Heart left ventricle (tissue), 16 donors: ENCODE data around the gene ZBTB18. TPM values are rescaled to one million over a fixed set of nuclear protein-coding genes. Genes with fewer than 3 reads are reported as not detected.
A peak's percentile ranks its signal among the peaks of the same experiment; 100 is the strongest.

Experiments
- ATAC-seq, 4 donors: fragments of 200-7000 bp; cut with Tn5 transposase; one replicate each; pipeline ENCODE4 v1.9.1; 2020 to 2022; ENCODE audit warnings: moderate library complexity in 4 of 4, mild to moderate bottlenecking in 3 of 4, moderate number of reproducible peaks in 1 of 4
- DNase-seq, 5 donors: peaks; one replicate each; pipeline ENCODE4 v3.0.0-alpha.2; 2020
- H3K27ac ChIP-seq, 12 donors: fragments of 200-600 bp; sonication (generic) in 4 of 12; one replicate each; pipeline versions ENCODE4 v1.5.0 to v1.8.0; 2016 to 2022; ENCODE audit warnings: mild to moderate bottlenecking in 2 of 12
- H3K27me3 ChIP-seq, 9 donors: fragments of 200-600 bp; sonication (generic) in 2 of 9; one replicate each; pipeline versions ENCODE4 v1.5.1 to v1.8.0; 2016 to 2022; ENCODE audit warnings: mild to moderate bottlenecking in 3 of 9
- H3K36me3 ChIP-seq, 9 donors: fragments of 200-600 bp; sonication (generic) in 2 of 9; one replicate each; pipeline versions ENCODE4 v1.5.0 to v1.8.0; 2018 to 2022; ENCODE audit warnings: mild to moderate bottlenecking in 2 of 9
- H3K4me1 ChIP-seq, 12 donors: fragments of 200-600 bp; sonication (generic) in 4 of 12; one replicate each; pipeline versions ENCODE4 v1.5.0 to v1.8.0; 2016 to 2022; ENCODE audit warnings: mild to moderate bottlenecking in 3 of 12
- H3K4me3 ChIP-seq, 12 donors: fragments of 200-600 bp; sonication (generic) in 4 of 12; one replicate each; pipeline versions ENCODE4 v1.5.0 to v1.8.0; 2017 to 2022; ENCODE audit warnings: mild to moderate bottlenecking in 9 of 12, moderate library complexity in 4 of 12
- H3K9me3 ChIP-seq, 12 donors: fragments of 200-600 bp; sonication (generic) in 4 of 12; one replicate each; pipeline versions ENCODE4 v1.5.0 to v1.8.0; 2016 to 2022; ENCODE audit warnings: mild to moderate bottlenecking in 1 of 12
- CTCF ChIP-seq, 12 donors: fragments of 200-600 bp; sonication (generic) in 4 of 12; IDR thresholded peaks; one replicate each; pipeline versions ENCODE4 v1.5.0 to v1.8.0; 2018 to 2022; ENCODE audit warnings: antibody characterized with exemption in 12 of 12, mild to moderate bottlenecking in 5 of 12
- POLR2A ChIP-seq, 2 donors: fragments of 450-650 bp; IDR thresholded peaks; one replicate each; pipeline ENCODE4 v1.6.1; 2017; ENCODE audit warnings: antibody characterized with exemption in 2 of 2, mild to moderate bottlenecking in 2 of 2, moderate library complexity in 2 of 2
- WGBS, 4 donors: extraction: QIAGEN DNeasy Blood & Tissue Kit in 2 of 4; methylation state at CpG; one replicate each; pipeline versions ENCODE4 v1.1.5 to v1.1.7; 2013 to 2018; 5-methylcytosine and 5-hydroxymethylcytosine counted together
- intact Hi-C, 10 donors: fragments of 100-400 bp; cut with DNase I; formaldehyde crosslinking; loops; one replicate each; pipeline versions ENCODE4 v1.11.1 to v1.14.2; 2022
- polyA plus RNA-seq, 2 donors: library from polyadenylated mRNA; stranded (reverse); fragments of 200-250 nt; gene quantifications; one replicate each; pipeline ENCODE4 v1.2.3, GENCODE V29; 2013
- total RNA-seq, 9 donors: library from RNA; depleted of rRNA in 2 of 9; stranded (reverse); fragments of >200 nt in 2 of 9; fragmentation: NEBNext Ultra II Directional in 3 of 9; extraction: Animal tissue kit (Norgen Biotek cat#: 25700) in 3 of 9; gene quantifications; one replicate each; pipeline versions ENCODE4 v1.1.0 to v1.2.4, GENCODE V29; 2016 to 2023
- donor health status: ischemic (EF 13 %, LVEDD 7.1; RV severe dilation, severe dysfunction).
- donor health status: healthy with polysubstance abuse.
- donor health status: DM: no; HTN: yes; CAD: no.
- donor health status: DM: no; HTN: no; CAD: no.
- donor health status: ischemic (EF 25% LVEDD 6.9; RV normal size, moderate dysfunction).
- donor health status: ischemic (EF 25% LVEDD 5.7; RV mildly dilated, moderate dysfunction).
- donor health status: healthy.
- donor health status: DM: yes; HTN: yes; CAD: no.
- donor health status: ischemic (EF 35%, LVEDD 5.7; RV mildly dilated, moderate dysfunction).
- donor health status: nonischemic (EF 11% LVEDD 7.7; RV severe dilation, severe dysfunction).
- donor health status: DM: yes; HTN: yes; CAD: no.
- donor health status: PGD.
- donor health status: ischemic (EF 29% LVEDD 5.4; RV normal size, mild dysfunction).
- donor health status: nonischemic (EF 23%, LVEDD 6.1; RV moderate dilation, normal function).

ZBTB18 gene
- total and polyA plus RNA-seq, 11 donors: 12.5 to 29.2 (median 22.5) TPM

GRCh38 chr1:244056577-244056976 is 5.5 kb downstream of the ZBTB18 start:
- intact Hi-C loops: loop anchor here in 3 of 10 donors (10.0 kb wide), 2 partner anchors 202 to 218 kb away; partner anchors contain the start of gene AKT3 (in 1 of the 3)
- no peaks in the 10 kb centered on the region for H3K27me3 ChIP-seq
- 57 to 81% (median 71%) methylated on average over 6 of the region's 6 CpGs for WGBS, 4 donors
- peak overlapping the region in 1 of 12 donors; percentile 7 for H3K27ac ChIP-seq
- DNase-seq (no peak), ATAC-seq (no peak)
- TF ChIP-seq POLR2A (IDR thresholded peaks at IDR 0.05) (no peak), CTCF (IDR thresholded peaks at IDR 0.05) (no peak)
- H3K4me3 ChIP-seq: no peak overlapping the region
- H3K9me3 ChIP-seq: no peaks in the 10 kb centered on the region
- peaks cover under 1 to 30% (median 11%) of the 10 kb centered on the region in 12 donors for H3K4me1 ChIP-seq
- peaks cover 0 to 38% (median 24%) of the 10 kb centered on the region in 9 donors for H3K36me3 ChIP-seq

GRCh38 chr1:244057474-244058385 is 6.6 kb downstream of the ZBTB18 start:
- H3K27ac ChIP-seq: peak overlapping the region in 1 of 12 donors; percentile 7
- ATAC-seq: peak in 1 of 4 donors; percentile 30
- 69 to 82% (median 76%) methylated on average over 12 of the region's 12 CpGs for WGBS, 4 donors
- peaks cover 0 to 18% (median 0%) of the 10 kb centered on the region in 12 donors for H3K4me1 ChIP-seq
- intact Hi-C loops: loop anchor here in 3 of 10 donors (10.0 kb wide), 2 partner anchors 203 to 217 kb away; partner anchors contain the start of gene AKT3 (in 1 of the 3)
- no peaks in the 10 kb centered on the region for H3K9me3 ChIP-seq
- no peak for TF ChIP-seq CTCF (IDR thresholded peaks at IDR 0.05)
- no peak for TF ChIP-seq POLR2A (IDR thresholded peaks at IDR 0.05)
- H3K27me3 ChIP-seq: no peaks in the 10 kb centered on the region
- peaks cover 0 to 38% (median 24%) of the 10 kb centered on the region in 9 donors for H3K36me3 ChIP-seq
- no peak overlapping the region for H3K4me3 ChIP-seq
- no peak for DNase-seq

GRCh38 chr1:244060117-244060516 is 9.0 kb downstream of the ZBTB18 start:
- intact Hi-C loops: no loop called here
- Histone ChIP-seq H3K4me1 (peaks cover 0 to 18% (median 0%) of the 10 kb centered on the region in 12 donors), H3K4me3 (no peak overlapping the region), H3K27ac (no peak overlapping the region), H3K9me3 (no peaks in the 10 kb centered on the region), H3K27me3 (no peaks in the 10 kb centered on the region), H3K36me3 (peaks cover 0 to 22% (median 8%) of the 10 kb centered on the region in 9 donors)
- no peak for DNase-seq
- 74 to 83% (median 80%) methylated on average over 1 of the region's 1 CpG for WGBS, 4 donors
- no peak for TF ChIP-seq CTCF (IDR thresholded peaks at IDR 0.05)
- no peak for TF ChIP-seq POLR2A (IDR thresholded peaks at IDR 0.05)
- ATAC-seq: no peak

GRCh38 chr1:244060686-244061085 is 9.6 kb downstream of the ZBTB18 start:
- ATAC-seq: no peak
- WGBS, 4 donors: 94 to 99% (median 95%) methylated on average over 2 of the region's 2 CpGs
- Histone ChIP-seq H3K4me1 (peaks cover 0 to 20% (median 0%) of the 10 kb centered on the region in 12 donors), H3K27ac (no peak overlapping the region), H3K4me3 (no peak overlapping the region), H3K9me3 (no peaks in the 10 kb centered on the region), H3K27me3 (no peaks in the 10 kb centered on the region), H3K36me3 (peaks cover 0 to 17% (median 3%) of the 10 kb centered on the region in 9 donors)
- intact Hi-C loops: no loop called here
- DNase-seq: no peak
- TF ChIP-seq POLR2A (IDR thresholded peaks at IDR 0.05) (no peak), CTCF (IDR thresholded peaks at IDR 0.05) (no peak)
